Liver (tissue), 3 donors: Measurements from ENCODE around the gene DOCK10.

Experiments used
- EGR1 ChIP-seq, 2 donors: IDR thresholded peaks; 2 replicates each; pipeline ENCODE4 v1.6.1; 2016 to 2018; ENCODE audit warnings: antibody characterized with exemption in 2 of 2, low read depth in 2 of 2
- JUND ChIP-seq, 2 donors: IDR thresholded peaks; 2 replicates each; pipeline ENCODE4 v1.6.1; 2016; ENCODE audit warnings: antibody characterized with exemption in 2 of 2
- RAD21 ChIP-seq, 2 donors: IDR thresholded peaks; 2 replicates each; pipeline ENCODE4 v1.6.1; 2016; ENCODE audit warnings: antibody characterized with exemption in 2 of 2, mild to moderate bottlenecking in 2 of 2
- RXRA ChIP-seq, 2 donors: IDR thresholded peaks; 2 replicates each; pipeline ENCODE4 v1.6.1; 2017 to 2018; ENCODE audit warnings: antibody characterized with exemption in 2 of 2, mild to moderate bottlenecking in 1 of 2
- SP1 ChIP-seq: IDR thresholded peaks from 2 replicates; pipeline ENCODE4 v1.6.1; 2018; ENCODE audit warnings: antibody characterized with exemption, mild to moderate bottlenecking
- YY1 ChIP-seq: IDR thresholded peaks from 2 replicates; pipeline ENCODE4 v1.6.1; 2016; ENCODE audit warnings: antibody characterized with exemption, mild to moderate bottlenecking
- TF ChIP-seq, protein P1 (sequence below): IDR thresholded peaks from 2 replicates; pipeline ENCODE4 v1.6.1; 2016; ENCODE audit warnings: antibody characterized with exemption
- TF ChIP-seq, protein P2 (sequence below): fragments of 150-350 bp; IDR thresholded peaks from 2 replicates; pipeline ENCODE4 v1.5.1; 2017; ENCODE audit warnings: improper control_type of control experiment, low read depth, low read length; ENCODE audit not compliant: missing input control
- TF ChIP-seq, protein P3 (sequence below): IDR thresholded peaks from 2 replicates; pipeline ENCODE4 v1.6.1; 2016; ENCODE audit warnings: antibody characterized with exemption, mild to moderate bottlenecking
- donor health status: healthy.
- donor health status: healthy.

DNA sequence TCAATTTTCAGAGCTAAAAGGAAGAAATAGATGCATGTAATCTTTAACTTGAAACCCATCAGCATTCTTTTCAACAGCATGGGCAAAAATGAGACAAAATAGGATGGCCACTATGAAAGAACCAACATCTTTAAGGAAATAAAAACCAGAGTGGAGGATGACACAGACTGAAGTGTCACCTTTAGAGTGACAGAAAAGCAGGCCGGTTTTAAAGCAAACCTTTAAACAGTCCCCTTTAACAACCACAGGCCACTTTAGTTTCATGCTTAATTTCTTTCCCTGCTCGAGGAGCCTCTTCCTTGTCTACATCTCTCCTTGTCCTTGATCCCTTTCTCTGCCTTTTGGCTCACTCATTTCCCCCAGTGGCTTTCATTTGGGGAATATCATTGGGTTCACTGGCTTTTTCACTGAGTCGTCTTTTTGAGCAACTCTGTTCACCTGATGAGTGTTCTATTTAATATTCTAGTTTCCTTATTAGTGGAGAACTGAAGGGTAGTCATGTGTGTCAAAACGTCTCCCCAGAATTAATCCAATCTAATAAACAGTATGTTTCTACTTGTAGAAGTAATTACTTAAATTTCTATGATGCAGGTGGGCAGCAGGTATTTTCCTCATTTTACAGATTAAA, 72.5 kb downstream of the DOCK10 start:
- TF ChIP-seq, protein P1, sequence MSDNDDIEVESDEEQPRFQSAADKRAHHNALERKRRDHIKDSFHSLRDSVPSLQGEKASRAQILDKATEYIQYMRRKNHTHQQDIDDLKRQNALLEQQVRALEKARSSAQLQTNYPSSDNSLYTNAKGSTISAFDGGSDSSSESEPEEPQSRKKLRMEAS: no peak
- TF ChIP-seq, protein P2, sequence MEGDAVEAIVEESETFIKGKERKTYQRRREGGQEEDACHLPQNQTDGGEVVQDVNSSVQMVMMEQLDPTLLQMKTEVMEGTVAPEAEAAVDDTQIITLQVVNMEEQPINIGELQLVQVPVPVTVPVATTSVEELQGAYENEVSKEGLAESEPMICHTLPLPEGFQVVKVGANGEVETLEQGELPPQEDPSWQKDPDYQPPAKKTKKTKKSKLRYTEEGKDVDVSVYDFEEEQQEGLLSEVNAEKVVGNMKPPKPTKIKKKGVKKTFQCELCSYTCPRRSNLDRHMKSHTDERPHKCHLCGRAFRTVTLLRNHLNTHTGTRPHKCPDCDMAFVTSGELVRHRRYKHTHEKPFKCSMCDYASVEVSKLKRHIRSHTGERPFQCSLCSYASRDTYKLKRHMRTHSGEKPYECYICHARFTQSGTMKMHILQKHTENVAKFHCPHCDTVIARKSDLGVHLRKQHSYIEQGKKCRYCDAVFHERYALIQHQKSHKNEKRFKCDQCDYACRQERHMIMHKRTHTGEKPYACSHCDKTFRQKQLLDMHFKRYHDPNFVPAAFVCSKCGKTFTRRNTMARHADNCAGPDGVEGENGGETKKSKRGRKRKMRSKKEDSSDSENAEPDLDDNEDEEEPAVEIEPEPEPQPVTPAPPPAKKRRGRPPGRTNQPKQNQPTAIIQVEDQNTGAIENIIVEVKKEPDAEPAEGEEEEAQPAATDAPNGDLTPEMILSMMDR: no peak
- no peak for TF ChIP-seq RAD21 (IDR thresholded peaks at IDR 0.05)
- no peak for TF ChIP-seq YY1
- TF ChIP-seq, protein P3, sequence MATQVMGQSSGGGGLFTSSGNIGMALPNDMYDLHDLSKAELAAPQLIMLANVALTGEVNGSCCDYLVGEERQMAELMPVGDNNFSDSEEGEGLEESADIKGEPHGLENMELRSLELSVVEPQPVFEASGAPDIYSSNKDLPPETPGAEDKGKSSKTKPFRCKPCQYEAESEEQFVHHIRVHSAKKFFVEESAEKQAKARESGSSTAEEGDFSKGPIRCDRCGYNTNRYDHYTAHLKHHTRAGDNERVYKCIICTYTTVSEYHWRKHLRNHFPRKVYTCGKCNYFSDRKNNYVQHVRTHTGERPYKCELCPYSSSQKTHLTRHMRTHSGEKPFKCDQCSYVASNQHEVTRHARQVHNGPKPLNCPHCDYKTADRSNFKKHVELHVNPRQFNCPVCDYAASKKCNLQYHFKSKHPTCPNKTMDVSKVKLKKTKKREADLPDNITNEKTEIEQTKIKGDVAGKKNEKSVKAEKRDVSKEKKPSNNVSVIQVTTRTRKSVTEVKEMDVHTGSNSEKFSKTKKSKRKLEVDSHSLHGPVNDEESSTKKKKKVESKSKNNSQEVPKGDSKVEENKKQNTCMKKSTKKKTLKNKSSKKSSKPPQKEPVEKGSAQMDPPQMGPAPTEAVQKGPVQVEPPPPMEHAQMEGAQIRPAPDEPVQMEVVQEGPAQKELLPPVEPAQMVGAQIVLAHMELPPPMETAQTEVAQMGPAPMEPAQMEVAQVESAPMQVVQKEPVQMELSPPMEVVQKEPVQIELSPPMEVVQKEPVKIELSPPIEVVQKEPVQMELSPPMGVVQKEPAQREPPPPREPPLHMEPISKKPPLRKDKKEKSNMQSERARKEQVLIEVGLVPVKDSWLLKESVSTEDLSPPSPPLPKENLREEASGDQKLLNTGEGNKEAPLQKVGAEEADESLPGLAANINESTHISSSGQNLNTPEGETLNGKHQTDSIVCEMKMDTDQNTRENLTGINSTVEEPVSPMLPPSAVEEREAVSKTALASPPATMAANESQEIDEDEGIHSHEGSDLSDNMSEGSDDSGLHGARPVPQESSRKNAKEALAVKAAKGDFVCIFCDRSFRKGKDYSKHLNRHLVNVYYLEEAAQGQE: no peak
- no peak for TF ChIP-seq RXRA (IDR thresholded peaks at IDR 0.05)
- no peak for TF ChIP-seq EGR1 (IDR thresholded peaks at IDR 0.05; ENCODE audit: low read depth in 2 of 2)
- TF ChIP-seq SP1: no peak
- TF ChIP-seq JUND (IDR thresholded peaks at IDR 0.05): no peak
